Suppressor macrophage (primary cell): Measurements from ENCODE around the gene ZNF365.
"Not testable (repeated sequence)": the region's sequence is repeated elsewhere in the genome, so short reads cannot be mapped to it uniquely, and the experiment has no call there.

Experiments
- DNase-seq, 4 experiments: peaks; one replicate each; pipeline ENCODE4 v3.0.0-alpha.2; 2020 to 2022

The ZNF365 gene

GRCh38 chr10:62377966-62378365 lies 3.8 kb downstream of the ZNF365 start:
- no peak for DNase-seq

- not testable (repeated sequence) for DNase-seq
These were observed 4.7 kb downstream of the ZNF365 start for GRCh38 chr10:62378877-62379276.

GRCh38 chr10:62379394-62379793 lies 5.2 kb downstream of the ZNF365 start:
- no peak for DNase-seq

GRCh38 chr10:62380016-62380415 lies 5.8 kb downstream of the ZNF365 start:
- DNase-seq = no peak

GRCh38 chr10:62381385-62382102 lies 7.4 kb downstream of the ZNF365 start:
- no peak for DNase-seq

- DNase-seq = no peak
These were observed 8.7 kb downstream of the ZNF365 start for GRCh38 chr10:62382831-62383230.

GRCh38 chr10:62384057-62384446 lies 9.9 kb downstream of the ZNF365 start:
- DNase-seq = no peak

- DNase-seq = no peak
These were observed 10.4 kb downstream of the ZNF365 start for GRCh38 chr10:62384447-62385081.

- DNase-seq = peak in 2 of 4 experiments; percentile 1 to 18
These were observed 12.5 kb downstream of the ZNF365 start for GRCh38 chr10:62386356-62387320.

GRCh38 chr10:62388328-62388727 lies 14.2 kb downstream of the ZNF365 start:
- DNase-seq = no peak

- no peak for DNase-seq
These were observed 16.5 kb downstream of the ZNF365 start for GRCh38 chr10:62390497-62391176.

- DNase-seq = no peak
These were observed 19.1 kb downstream of the ZNF365 start for GRCh38 chr10:62393237-62393636.

GRCh38 chr10:62394556-62395018 lies 20.4 kb downstream of the ZNF365 start:
- DNase-seq = no peak

- DNase-seq = no peak
These were observed 21.7 kb downstream of the ZNF365 start for GRCh38 chr10:62395892-62396291.

- DNase-seq = no peak
These were observed 22.7 kb downstream of the ZNF365 start for GRCh38 chr10:62396864-62397263.

GRCh38 chr10:62399211-62399610 lies 25.0 kb downstream of the ZNF365 start:
- DNase-seq = no peak

GRCh38 chr10:62402508-62402907 lies 28.3 kb downstream of the ZNF365 start:
- no peak for DNase-seq

- not testable (repeated sequence) for DNase-seq
These were observed 36.4 kb downstream of the ZNF365 start for GRCh38 chr10:62410528-62410927.

GRCh38 chr10:62410934-62411333 lies 36.8 kb downstream of the ZNF365 start:
- DNase-seq = not testable (repeated sequence)

GRCh38 chr10:62413048-62413447 lies 38.9 kb downstream of the ZNF365 start:
- DNase-seq = no peak

GRCh38 chr10:62413652-62414051 lies 39.5 kb downstream of the ZNF365 start:
- no peak for DNase-seq

GRCh38 chr10:62414359-62414758 lies 40.2 kb downstream of the ZNF365 start:
- DNase-seq = no peak
